Duodenal mucosa (tissue), 2 donors: ENCODE data around the gene GALNT10.

ENCODE experiments used
- H3K27ac ChIP-seq: one replicate; pipeline ENCODE4 v1.7.0; 2013; ENCODE audit warnings: low read depth, low read length
- H3K27me3 ChIP-seq, 2 donors: one replicate each; pipeline ENCODE4 v1.7.0; 2013; ENCODE audit warnings: low read length in 2 of 2, control low read depth in 1 of 2; ENCODE audit not compliant: insufficient read depth in 2 of 2, control insufficient read depth in 1 of 2
- H3K36me3 ChIP-seq, 2 donors: one replicate each; pipeline ENCODE4 v1.7.0; 2013; ENCODE audit warnings: low read length in 2 of 2, control low read depth in 1 of 2; ENCODE audit not compliant: insufficient read depth in 2 of 2, control insufficient read depth in 1 of 2
- H3K4me1 ChIP-seq, 2 donors: one replicate each; pipeline ENCODE4 v1.7.0; 2013; ENCODE audit warnings: low read length in 2 of 2, control low read depth in 1 of 2; ENCODE audit not compliant: insufficient read depth in 2 of 2, control insufficient read depth in 1 of 2
- H3K4me3 ChIP-seq, 2 donors: one replicate each; pipeline ENCODE4 v1.7.0; 2013; ENCODE audit warnings: low read length in 2 of 2, low read depth in 1 of 2
- H3K9ac ChIP-seq, 2 donors: one replicate each; pipeline ENCODE4 v1.7.0; 2013; ENCODE audit warnings: low read length in 2 of 2, low read depth in 1 of 2
- H3K9me3 ChIP-seq, 2 donors: one replicate each; pipeline ENCODE4 v1.7.0; 2013; ENCODE audit warnings: low read length in 2 of 2, control low read depth in 1 of 2; ENCODE audit not compliant: control insufficient read depth in 1 of 2

The GALNT10 gene

GRCh38 chr5:154342963-154343362, 152.4 kb downstream of the GALNT10 start:
- Histone ChIP-seq H3K9me3 (no peaks in the 10 kb centered on the region), H3K27me3 (no peaks in the 10 kb centered on the region), H3K36me3 (peaks cover 0 to 9% of the 10 kb centered on the region in 2 donors), H3K4me1 (no peaks in the 10 kb centered on the region), H3K27ac (no peak overlapping the region), H3K9ac (no peak overlapping the region), H3K4me3 (no peak overlapping the region)

DNA sequence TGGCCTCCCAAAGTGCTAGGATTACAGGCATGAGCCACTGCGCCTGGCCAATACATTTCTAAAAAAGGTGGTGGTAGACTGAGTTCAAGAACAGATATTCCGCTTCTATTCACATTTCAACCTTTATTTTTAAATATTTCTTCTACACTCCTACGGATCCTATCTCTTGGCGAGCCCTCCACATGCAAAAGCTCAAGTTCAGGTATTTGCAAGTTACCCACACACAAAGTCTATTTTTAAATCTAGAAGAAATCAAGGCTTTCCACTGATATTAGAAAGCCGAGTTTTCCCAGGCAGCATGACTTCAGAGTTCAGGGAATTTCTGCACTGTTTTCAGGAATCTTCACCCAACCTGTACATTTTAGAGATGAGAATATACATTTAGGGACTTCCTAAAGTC, 153.9 kb downstream of the GALNT10 start:
- Histone ChIP-seq H3K9me3 (no peaks in the 10 kb centered on the region), H3K4me3 (no peak overlapping the region), H3K9ac (no peak overlapping the region), H3K36me3 (peaks cover 0 to 5% of the 10 kb centered on the region in 2 donors), H3K4me1 (no peaks in the 10 kb centered on the region), H3K27ac (no peak overlapping the region), H3K27me3 (no peaks in the 10 kb centered on the region)

DNA sequence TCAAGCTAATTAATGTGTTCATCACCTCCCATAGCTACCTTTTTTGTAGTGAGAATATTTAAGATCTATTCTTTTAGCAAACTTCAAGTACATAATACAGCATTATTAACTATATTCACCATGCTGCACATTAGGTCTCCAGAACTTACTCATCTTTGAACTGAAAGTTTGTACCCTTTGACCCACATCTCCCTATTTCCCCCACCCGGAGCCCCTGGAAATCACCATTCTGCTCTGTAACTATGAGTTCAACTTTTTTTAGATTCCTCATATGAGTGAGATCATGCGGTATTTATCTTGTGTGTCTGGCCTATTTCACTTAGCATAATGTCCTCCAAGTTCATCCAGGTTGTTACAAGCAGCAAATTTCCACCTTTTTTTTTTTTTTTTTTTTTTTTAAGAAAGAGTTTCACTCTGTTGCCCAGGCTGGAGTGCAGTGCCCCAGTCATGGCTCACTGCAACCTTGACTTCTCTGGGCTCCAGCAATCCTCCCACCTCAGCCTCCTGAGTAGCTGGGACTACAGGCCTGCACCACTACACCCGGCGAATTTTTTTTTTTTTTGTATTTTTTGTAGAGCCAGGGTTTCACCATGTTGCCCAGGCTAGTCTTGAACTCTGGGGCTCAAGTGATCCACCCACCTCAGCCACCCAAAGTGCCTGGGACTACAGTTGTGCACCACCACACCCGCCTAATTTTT, 154.9 kb downstream of the GALNT10 start:
- Histone ChIP-seq H3K27ac (no peak overlapping the region), H3K4me1 (no peaks in the 10 kb centered on the region), H3K9ac (no peak overlapping the region), H3K27me3 (no peaks in the 10 kb centered on the region), H3K4me3 (no peak overlapping the region), H3K36me3 (peaks cover 0 to 5% of the 10 kb centered on the region in 2 donors), H3K9me3 (no peaks in the 10 kb centered on the region)

DNA sequence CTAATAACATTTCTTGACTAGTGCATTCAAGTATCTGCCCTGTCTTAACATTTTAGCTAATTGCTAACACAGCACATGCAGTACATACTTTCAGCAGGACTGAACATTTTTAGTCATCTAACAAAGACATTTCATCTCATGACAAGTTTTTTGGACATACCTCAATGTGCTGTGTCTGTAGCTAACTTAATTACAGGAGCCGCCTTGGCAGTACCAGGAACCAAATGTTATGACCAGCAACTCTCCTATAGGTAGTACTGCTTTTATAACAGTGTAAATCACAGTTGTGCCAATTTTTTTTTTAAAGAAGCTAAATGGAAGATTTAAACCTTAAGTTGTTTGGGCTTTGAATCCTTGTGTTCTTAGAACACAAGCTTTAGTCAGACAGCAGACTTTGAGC, 155.9 kb downstream of the GALNT10 start:
- Histone ChIP-seq H3K36me3 (peaks cover 0 to 5% of the 10 kb centered on the region in 2 donors), H3K27ac (no peak overlapping the region), H3K4me1 (no peaks in the 10 kb centered on the region), H3K9me3 (no peaks in the 10 kb centered on the region), H3K4me3 (no peak overlapping the region), H3K9ac (no peak overlapping the region), H3K27me3 (no peaks in the 10 kb centered on the region)

DNA sequence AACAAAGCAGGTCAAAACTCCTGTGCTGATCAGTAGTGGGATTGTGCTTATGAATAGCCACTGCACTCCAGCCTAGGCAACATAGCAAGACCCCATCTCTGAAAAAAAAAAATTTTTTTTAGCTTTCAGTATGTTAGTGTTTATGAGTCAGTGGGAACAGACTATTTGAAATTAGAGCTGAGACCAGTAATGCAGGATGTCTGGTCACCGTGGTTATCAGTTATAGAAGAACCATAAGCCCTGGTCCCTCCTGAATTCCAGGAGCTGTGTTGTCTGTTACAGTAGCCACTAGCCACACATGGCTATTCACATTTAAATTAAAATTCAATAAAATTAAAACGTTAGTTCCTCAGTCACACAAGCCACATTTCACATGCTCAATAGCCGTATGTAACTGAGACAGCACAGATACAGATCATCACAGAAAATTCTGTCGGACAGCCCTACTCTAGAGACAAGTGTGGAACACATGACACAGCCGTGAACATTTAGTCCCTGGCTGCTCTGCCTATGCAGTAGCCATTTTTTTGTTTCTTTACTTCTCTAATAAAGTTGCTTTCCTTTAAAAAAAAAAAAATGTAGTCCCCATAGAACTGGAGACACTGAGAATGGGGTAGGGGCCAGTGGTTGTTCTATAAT, 159.2 kb downstream of the GALNT10 start:
- Histone ChIP-seq H3K4me3 (no peak overlapping the region), H3K27me3 (no peaks in the 10 kb centered on the region), H3K4me1 (no peaks in the 10 kb centered on the region), H3K36me3 (no peaks in the 10 kb centered on the region), H3K9me3 (no peaks in the 10 kb centered on the region), H3K27ac (no peak overlapping the region), H3K9ac (no peak overlapping the region)

DNA sequence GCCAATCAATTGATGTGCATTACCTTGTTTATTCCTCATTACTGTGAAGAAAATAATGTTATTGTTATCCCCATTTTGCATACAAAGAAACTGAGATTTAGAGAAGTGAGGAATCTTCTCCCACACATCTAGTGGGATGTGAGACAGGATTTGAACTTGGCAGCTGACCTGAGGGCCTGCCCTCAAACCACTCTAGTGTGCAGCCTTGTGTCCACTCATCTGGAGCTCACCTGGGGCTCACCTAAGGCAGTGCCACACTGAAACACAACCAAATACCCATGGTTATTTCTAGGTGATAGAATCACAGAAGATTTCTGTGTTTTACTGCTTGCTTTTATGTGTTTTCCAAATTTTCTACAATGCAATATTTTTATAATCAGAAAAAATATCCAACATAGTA, 160.6 kb downstream of the GALNT10 start:
- no peaks in the 10 kb centered on the region for H3K36me3 ChIP-seq
- no peak overlapping the region for H3K27ac ChIP-seq
- no peak overlapping the region for H3K4me3 ChIP-seq
- no peak overlapping the region for H3K9ac ChIP-seq
- no peaks in the 10 kb centered on the region for H3K4me1 ChIP-seq
- H3K27me3 ChIP-seq: no peaks in the 10 kb centered on the region
- no peaks in the 10 kb centered on the region for H3K9me3 ChIP-seq

- H3K36me3 ChIP-seq: no peaks in the 10 kb centered on the region
- H3K9me3 ChIP-seq: no peaks in the 10 kb centered on the region
- H3K4me3 ChIP-seq: no peak overlapping the region
- no peak overlapping the region for H3K27ac ChIP-seq
- H3K27me3 ChIP-seq: no peaks in the 10 kb centered on the region
- H3K9ac ChIP-seq: no peak overlapping the region
- H3K4me1 ChIP-seq: no peaks in the 10 kb centered on the region
Observed at GRCh38 chr5:154351566-154351965, 161.0 kb downstream of the GALNT10 start.

DNA sequence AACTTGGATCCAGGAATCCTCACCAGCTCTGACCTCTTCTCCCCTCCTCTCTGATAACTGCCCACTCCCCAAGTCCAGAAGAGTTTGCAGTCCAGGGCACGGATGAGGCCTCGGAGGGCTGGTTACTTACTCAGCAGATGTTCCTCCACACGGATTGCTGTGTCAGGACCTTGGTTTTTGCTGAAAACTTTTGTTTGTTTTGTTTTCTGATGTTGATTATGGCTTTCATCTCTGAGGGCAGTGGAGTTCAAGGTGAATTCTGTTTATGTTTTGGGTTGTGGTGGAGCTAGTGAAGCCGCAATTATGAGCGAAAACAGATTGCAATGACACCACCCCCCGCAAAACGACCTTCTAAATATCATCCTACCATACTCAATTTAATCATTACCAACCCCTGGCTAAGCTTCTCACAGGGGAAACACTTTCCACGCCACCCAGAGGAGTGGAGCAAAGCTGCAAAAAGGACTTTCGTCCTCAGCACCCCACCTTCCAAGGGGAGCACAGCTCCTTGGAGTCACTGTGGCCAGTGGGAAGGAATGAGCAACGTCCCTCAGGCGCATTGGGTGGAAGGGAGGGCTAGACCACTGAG, 162.5 kb downstream of the GALNT10 start:
- H3K27me3 ChIP-seq: no peaks in the 10 kb centered on the region
- no peak overlapping the region for H3K27ac ChIP-seq
- H3K36me3 ChIP-seq: no peaks in the 10 kb centered on the region
- H3K9ac ChIP-seq: no peak overlapping the region
- no peak overlapping the region for H3K4me3 ChIP-seq
- no peaks in the 10 kb centered on the region for H3K4me1 ChIP-seq
- H3K9me3 ChIP-seq: no peaks in the 10 kb centered on the region

DNA sequence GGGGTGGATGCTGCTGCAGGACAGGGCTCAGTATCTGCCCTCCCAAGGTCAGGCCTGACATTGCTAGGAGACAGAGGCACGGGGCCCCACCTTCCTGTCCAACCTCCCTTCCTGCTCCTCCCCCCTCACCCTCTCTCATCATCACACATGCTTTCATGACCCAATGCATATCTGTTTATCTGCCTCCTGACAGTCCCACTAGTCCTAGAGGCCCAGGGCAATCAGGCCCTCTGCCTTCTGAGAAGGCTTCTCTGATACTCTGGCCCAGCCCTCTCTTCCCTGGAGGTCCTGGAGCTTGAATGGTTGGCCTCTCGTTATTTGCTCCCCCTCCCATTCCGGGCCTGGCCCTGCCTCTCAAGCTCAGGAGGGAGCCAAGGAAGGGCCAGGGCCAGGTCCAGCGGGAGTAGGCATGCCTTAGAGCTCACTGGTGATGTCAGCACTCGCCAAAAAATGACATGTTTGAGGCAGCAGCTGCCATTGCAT, 164.6 kb downstream of the GALNT10 start:
- no peak overlapping the region for H3K9ac ChIP-seq
- no peaks in the 10 kb centered on the region for H3K36me3 ChIP-seq
- H3K27me3 ChIP-seq: no peaks in the 10 kb centered on the region
- H3K4me3 ChIP-seq: no peak overlapping the region
- no peaks in the 10 kb centered on the region for H3K9me3 ChIP-seq
- no peaks in the 10 kb centered on the region for H3K4me1 ChIP-seq
- no peak overlapping the region for H3K27ac ChIP-seq

DNA sequence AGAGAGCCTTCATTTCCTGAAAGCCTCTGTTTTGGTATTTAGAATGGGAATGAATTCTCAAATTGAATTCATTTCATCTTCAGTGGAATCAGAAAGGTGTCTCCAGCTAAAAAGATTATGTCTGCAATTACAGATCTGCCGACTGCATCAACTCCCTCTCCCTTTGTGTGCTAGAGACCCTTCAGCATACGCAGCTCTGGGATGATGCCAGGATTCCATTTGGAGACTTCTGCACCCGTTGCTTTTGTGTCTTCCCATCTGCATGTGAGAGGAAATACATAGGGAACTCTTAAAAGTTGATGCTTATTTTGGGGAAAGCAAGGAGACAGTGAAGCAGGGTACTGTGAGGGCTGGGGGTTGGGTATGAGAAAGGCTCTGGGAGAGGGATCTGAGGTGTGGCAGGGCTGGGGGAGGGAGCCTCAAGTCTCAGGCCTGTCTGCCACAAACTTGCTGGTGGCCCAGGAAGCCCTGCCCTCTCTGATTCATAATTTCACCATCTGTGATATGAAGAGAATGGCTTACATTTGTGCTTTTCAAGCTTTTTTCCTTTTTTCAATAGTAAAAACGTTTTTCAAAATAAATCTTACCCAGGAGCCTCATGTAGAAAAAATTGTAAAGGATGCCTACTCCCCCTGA, 165.6 kb downstream of the GALNT10 start:
- H3K9ac ChIP-seq: no peak overlapping the region
- no peak overlapping the region for H3K4me3 ChIP-seq
- H3K27ac ChIP-seq: no peak overlapping the region
- H3K4me1 ChIP-seq: no peaks in the 10 kb centered on the region
- H3K9me3 ChIP-seq: no peaks in the 10 kb centered on the region
- no peaks in the 10 kb centered on the region for H3K36me3 ChIP-seq
- H3K27me3 ChIP-seq: no peaks in the 10 kb centered on the region
